DND-41 (cell line): ENCODE results near the gene PTPRN2.

ENCODE experiments used
- ATAC-seq: fragments of 200-7000 bp; cut with Tn5 transposase; 3 replicates; pipeline ENCODE4 v1.9.1; 2021; ENCODE audit warnings: low read depth; ENCODE audit not compliant: insufficient read depth
- DNase-seq: peaks from one replicate; pipeline ENCODE4 v3.0.0-alpha.2; 2020
- H2AFZ ChIP-seq: 2 replicates; pipeline ENCODE4 v1.6.0; 2012; ENCODE audit warnings: low read depth, low read length
- H3K27ac ChIP-seq: 2 replicates; pipeline ENCODE4 v1.5.1; 2012; ENCODE audit warnings: low read length, inconsistent platforms
- H3K27me3 ChIP-seq: fragments of 200-600 bp; sonication (generic); 2 replicates; pipeline ENCODE4 v1.6.0; 2012; ENCODE audit warnings: low read length, mild to moderate bottlenecking, inconsistent platforms; ENCODE audit not compliant: insufficient read depth, poor library complexity
- H3K36me3 ChIP-seq: 2 replicates; pipeline ENCODE4 v1.5.1; 2012; ENCODE audit warnings: low read length, inconsistent platforms; ENCODE audit not compliant: insufficient read depth
- H3K4me1 ChIP-seq: 2 replicates; pipeline ENCODE4 v1.5.1; 2012; ENCODE audit warnings: mild to moderate bottlenecking, low read length; ENCODE audit not compliant: insufficient read depth
- H3K4me2 ChIP-seq: 2 replicates; pipeline ENCODE4 v1.6.0; 2012; ENCODE audit warnings: mild to moderate bottlenecking, moderate library complexity, low read length, inconsistent platforms; ENCODE audit not compliant: insufficient read depth
- H3K4me3 ChIP-seq, 2 experiments: fragments of 200-600 bp in 1 of 2; shearing (Covaris generic) in 1 of 2; 2 replicates each; pipeline ENCODE4 v1.5.1; 2012 to 2016; ENCODE audit warnings: inconsistent platforms in 2 of 2, low read length in 2 of 2, mild to moderate bottlenecking in 2 of 2, low read depth in 1 of 2, moderate library complexity in 1 of 2
- H3K79me2 ChIP-seq: 2 replicates; pipeline ENCODE4 v1.6.0; 2012; ENCODE audit warnings: low read length, inconsistent platforms; ENCODE audit not compliant: insufficient read depth
- H3K9ac ChIP-seq: 2 replicates; pipeline ENCODE4 v1.6.0; 2012; ENCODE audit warnings: low read depth, mild to moderate bottlenecking, inconsistent platforms, low read length, moderate library complexity
- H3K9me3 ChIP-seq: 2 replicates; pipeline ENCODE4 v1.5.1; 2012; ENCODE audit warnings: low read length, moderate library complexity, mild to moderate bottlenecking, inconsistent platforms; ENCODE audit not compliant: insufficient read depth, severe bottlenecking
- H4K20me1 ChIP-seq: 2 replicates; pipeline ENCODE4 v1.6.0; 2012; ENCODE audit warnings: low read length; ENCODE audit not compliant: insufficient read depth
- CTCF ChIP-seq: IDR thresholded peaks from 2 replicates; pipeline ENCODE4 v1.5.1; 2012; ENCODE audit warnings: borderline replicate concordance, low read length, moderate library complexity, mild to moderate bottlenecking; ENCODE audit not compliant: poor library complexity, severe bottlenecking; ENCODE audit errors: extremely low read depth
- EZH2 ChIP-seq: IDR thresholded peaks from 3 replicates; pipeline ENCODE4 v1.6.1; 2012; ENCODE audit warnings: borderline replicate concordance, low read depth, mild to moderate bottlenecking, moderate library complexity, low read length, inconsistent platforms; ENCODE audit not compliant: severe bottlenecking

PTPRN2 gene

GRCh38 chr7:157954901-157955300 lies 632.7 kb downstream of the PTPRN2 start:
- TF ChIP-seq EZH2 (no peak), CTCF (no peak)
- Histone ChIP-seq H3K4me2 (no peak overlapping the region), H3K27ac (no peak overlapping the region)

GRCh38 chr7:157952841-157953645 lies 634.6 kb downstream of the PTPRN2 start:
- H4K20me1 ChIP-seq, result no peaks in the 10 kb centered on the region
- ATAC-seq (no peak), DNase-seq (no peak)
- no peaks in the 10 kb centered on the region for H3K9me3 ChIP-seq
- no peak for TF ChIP-seq CTCF
- TF ChIP-seq EZH2, result no peak
- H3K27ac ChIP-seq, result no peak overlapping the region
- H3K79me2 ChIP-seq, result no peaks in the 10 kb centered on the region
- no peak overlapping the region for H3K9ac ChIP-seq
- H3K36me3 ChIP-seq, result no peaks in the 10 kb centered on the region
- no peaks in the 10 kb centered on the region for H3K4me1 ChIP-seq
- H2AFZ ChIP-seq, result no peak overlapping the region
- H3K4me2 ChIP-seq, result no peak overlapping the region
- no peak overlapping the region for H3K4me3 ChIP-seq
- H3K27me3 ChIP-seq, result peaks cover 5% of the 10 kb centered on the region

More at GRCh38 chr7:157954901-157955300, 632.7 kb downstream of the PTPRN2 start:
- Histone ChIP-seq H4K20me1 (no peaks in the 10 kb centered on the region), H3K36me3 (no peaks in the 10 kb centered on the region), H3K79me2 (no peaks in the 10 kb centered on the region), H3K4me3 (no peak overlapping the region), H3K27me3 (peaks cover 11% of the 10 kb centered on the region), H3K4me1 (no peaks in the 10 kb centered on the region), H3K9ac (no peak overlapping the region), H2AFZ (no peak overlapping the region), H3K9me3 (no peaks in the 10 kb centered on the region)
- ATAC-seq, result no peak
- no peak for DNase-seq

- Histone ChIP-seq H3K4me2 (no peak overlapping the region), H3K27me3 (peaks cover 5% of the 10 kb centered on the region), H3K4me3 (no peak overlapping the region), H4K20me1 (no peaks in the 10 kb centered on the region), H3K79me2 (no peaks in the 10 kb centered on the region), H3K27ac (no peak overlapping the region), H2AFZ (no peak overlapping the region), H3K4me1 (no peaks in the 10 kb centered on the region), H3K9me3 (peaks cover 2% of the 10 kb centered on the region), H3K36me3 (no peaks in the 10 kb centered on the region), H3K9ac (no peak overlapping the region)
- DNase-seq (no peak), ATAC-seq (no peak)
- TF ChIP-seq CTCF (no peak), EZH2 (no peak)
Measured at GRCh38 chr7:157952050-157952667, 635.5 kb downstream of the PTPRN2 start.
